Lower lobe of right lung (tissue), 2 donors: ENCODE data around the gene ZNF488. TPM values are rescaled to one million over a fixed set of nuclear protein-coding genes. Genes with fewer than 3 reads are reported as not detected.

ENCODE experiments used
- ATAC-seq, 2 donors: fragments of 200-7000 bp; cut with Tn5 transposase; one replicate each; pipeline ENCODE4 v1.9.1; 2020 to 2022; ENCODE audit warnings: mild to moderate bottlenecking in 2 of 2, moderate library complexity in 2 of 2
- DNase-seq: peaks from one replicate; pipeline ENCODE4 v3.0.0-alpha.2; 2020
- H3K27ac ChIP-seq: fragments of 200-600 bp; one replicate; pipeline ENCODE4 v1.8.0; 2022
- H3K27me3 ChIP-seq: fragments of 200-600 bp; one replicate; pipeline ENCODE4 v1.8.0; 2022; ENCODE audit warnings: low read depth
- H3K36me3 ChIP-seq: fragments of 200-600 bp; one replicate; pipeline ENCODE4 v1.8.0; 2022; ENCODE audit warnings: mild to moderate bottlenecking
- H3K4me1 ChIP-seq: fragments of 200-600 bp; one replicate; pipeline ENCODE4 v1.8.0; 2022
- H3K4me3 ChIP-seq: fragments of 200-600 bp; one replicate; pipeline ENCODE4 v1.8.0; 2022; ENCODE audit warnings: mild to moderate bottlenecking
- H3K9me3 ChIP-seq: fragments of 200-600 bp; one replicate; pipeline ENCODE4 v1.8.0; 2022
- CTCF ChIP-seq: fragments of 200-600 bp; IDR thresholded peaks from one replicate; pipeline ENCODE4 v1.8.0; 2022; ENCODE audit warnings: antibody characterized with exemption, mild to moderate bottlenecking
- intact Hi-C: fragments of 100-400 bp; cut with DNase I; formaldehyde crosslinking; loops from one replicate; pipeline ENCODE4 v1.11.0; 2022
- total RNA-seq: library from RNA; stranded (reverse); fragmentation: NEBNext Ultra II Directional; extraction: Animal tissue kit (Norgen Biotek cat#: 25700); gene quantifications from one replicate; pipeline ENCODE4 v1.2.1, GENCODE V29; 2021
- donor health status: DM: no; HTN: yes; CAD: no; lungs with severe emphysema.

Gene ZNF488
- total RNA-seq, 1 donor from 2014 or later = 0.38 TPM

- intact Hi-C loops = no loop called here
- no peak for DNase-seq
These were observed 15.5 kb downstream of the ZNF488 start for GRCh38 chr10:47368431-47369180.

GRCh38 chr10:47367646-47368045 is 16.4 kb downstream of the ZNF488 start:
- Histone ChIP-seq H3K9me3 (no peaks in the 10 kb centered on the region), H3K4me3 (no peak overlapping the region), H3K27ac (no peak overlapping the region), H3K27me3 (no peaks in the 10 kb centered on the region), H3K4me1 (no peaks in the 10 kb centered on the region), H3K36me3 (no peaks in the 10 kb centered on the region)
- intact Hi-C loops = no loop called here
- DNase-seq = no peak
- ATAC-seq = no peak
- no peak for TF ChIP-seq CTCF

More at GRCh38 chr10:47368431-47369180, 15.5 kb downstream of the ZNF488 start:
- no peak overlapping the region for H3K27ac ChIP-seq
- no peak for TF ChIP-seq CTCF
- no peak overlapping the region for H3K4me3 ChIP-seq
- H3K27me3 ChIP-seq = no peaks in the 10 kb centered on the region
- H3K36me3 ChIP-seq = no peaks in the 10 kb centered on the region
- no peak for ATAC-seq
- no peaks in the 10 kb centered on the region for H3K4me1 ChIP-seq
- H3K9me3 ChIP-seq = no peaks in the 10 kb centered on the region

- no peaks in the 10 kb centered on the region for H3K36me3 ChIP-seq
- H3K9me3 ChIP-seq = no peaks in the 10 kb centered on the region
- no peak for TF ChIP-seq CTCF
- H3K4me1 ChIP-seq = no peaks in the 10 kb centered on the region
- H3K27me3 ChIP-seq = no peaks in the 10 kb centered on the region
- intact Hi-C loops = no loop called here
- H3K27ac ChIP-seq = no peak overlapping the region
- DNase-seq (no peak), ATAC-seq (no peak)
- H3K4me3 ChIP-seq = no peak overlapping the region
These were observed 17.2 kb downstream of the ZNF488 start for GRCh38 chr10:47366731-47367460.

GRCh38 chr10:47366181-47366631 is 17.9 kb downstream of the ZNF488 start:
- no peak overlapping the region for H3K4me3 ChIP-seq
- no peak overlapping the region for H3K27ac ChIP-seq
- H3K36me3 ChIP-seq = no peaks in the 10 kb centered on the region
- no peaks in the 10 kb centered on the region for H3K4me1 ChIP-seq
- H3K27me3 ChIP-seq = no peaks in the 10 kb centered on the region
- ATAC-seq = no peak
- DNase-seq = no peak
- intact Hi-C loops = no loop called here
- H3K9me3 ChIP-seq = no peaks in the 10 kb centered on the region
- no peak for TF ChIP-seq CTCF

- Histone ChIP-seq H3K9me3 (no peaks in the 10 kb centered on the region), H3K27ac (no peak overlapping the region), H3K4me3 (no peak overlapping the region), H3K36me3 (no peaks in the 10 kb centered on the region), H3K4me1 (no peaks in the 10 kb centered on the region), H3K27me3 (no peaks in the 10 kb centered on the region)
- intact Hi-C loops = no loop called here
- ATAC-seq (no peak), DNase-seq (no peak)
- TF ChIP-seq CTCF = no peak
These were observed 18.5 kb downstream of the ZNF488 start for GRCh38 chr10:47365431-47366180.
